Choroid plexus epithelial cell (primary cell): Measurements from ENCODE around the gene CMKLR1.

Experiments used
- DNase-seq: peaks from one replicate; pipeline ENCODE4 v3.0.0-alpha.2; 2010; ENCODE audit warnings: low read depth
- H3K4me3 ChIP-seq: 2 replicates; pipeline ENCODE4 v1.5.1; 2011; ENCODE audit warnings: low read depth, mild to moderate bottlenecking, control low read depth, low read length, moderate library complexity
- TF ChIP-seq, protein P1 (sequence below): conservative IDR thresholded peaks from 2 replicates; pipeline ENCODE4 v1.5.1; 2011; ENCODE audit warnings: low read depth, mild to moderate bottlenecking, control low read depth, inconsistent platforms, low read length, moderate library complexity

The CMKLR1 gene

DNA sequence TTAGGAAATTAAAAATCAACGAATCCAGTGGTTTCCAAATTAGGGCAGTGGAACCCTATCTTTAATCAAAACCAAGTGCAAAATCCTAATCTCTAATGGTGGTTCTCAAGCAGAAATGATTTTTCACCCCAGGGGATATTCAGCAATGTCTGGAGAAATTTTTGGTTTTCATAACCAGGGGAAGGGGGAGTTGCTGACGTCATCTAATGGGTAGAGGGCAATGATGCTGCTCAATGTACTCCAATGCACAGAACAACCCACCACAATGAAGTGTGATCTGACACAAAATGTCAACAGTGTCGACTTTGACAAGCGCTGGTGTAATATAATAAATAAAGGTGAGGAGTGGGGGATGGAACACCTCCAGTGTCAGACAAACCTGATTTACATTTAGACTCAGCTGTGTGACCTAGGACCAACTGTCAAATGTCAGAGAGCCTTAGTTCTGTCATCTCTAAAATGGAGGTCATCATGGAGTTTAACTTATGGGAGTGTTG, 81.5 kb downstream of the CMKLR1 start:
- DNase-seq: no peak
- TF ChIP-seq, protein P1, sequence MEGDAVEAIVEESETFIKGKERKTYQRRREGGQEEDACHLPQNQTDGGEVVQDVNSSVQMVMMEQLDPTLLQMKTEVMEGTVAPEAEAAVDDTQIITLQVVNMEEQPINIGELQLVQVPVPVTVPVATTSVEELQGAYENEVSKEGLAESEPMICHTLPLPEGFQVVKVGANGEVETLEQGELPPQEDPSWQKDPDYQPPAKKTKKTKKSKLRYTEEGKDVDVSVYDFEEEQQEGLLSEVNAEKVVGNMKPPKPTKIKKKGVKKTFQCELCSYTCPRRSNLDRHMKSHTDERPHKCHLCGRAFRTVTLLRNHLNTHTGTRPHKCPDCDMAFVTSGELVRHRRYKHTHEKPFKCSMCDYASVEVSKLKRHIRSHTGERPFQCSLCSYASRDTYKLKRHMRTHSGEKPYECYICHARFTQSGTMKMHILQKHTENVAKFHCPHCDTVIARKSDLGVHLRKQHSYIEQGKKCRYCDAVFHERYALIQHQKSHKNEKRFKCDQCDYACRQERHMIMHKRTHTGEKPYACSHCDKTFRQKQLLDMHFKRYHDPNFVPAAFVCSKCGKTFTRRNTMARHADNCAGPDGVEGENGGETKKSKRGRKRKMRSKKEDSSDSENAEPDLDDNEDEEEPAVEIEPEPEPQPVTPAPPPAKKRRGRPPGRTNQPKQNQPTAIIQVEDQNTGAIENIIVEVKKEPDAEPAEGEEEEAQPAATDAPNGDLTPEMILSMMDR: no peak
- H3K4me3 ChIP-seq: no peak overlapping the region

DNA sequence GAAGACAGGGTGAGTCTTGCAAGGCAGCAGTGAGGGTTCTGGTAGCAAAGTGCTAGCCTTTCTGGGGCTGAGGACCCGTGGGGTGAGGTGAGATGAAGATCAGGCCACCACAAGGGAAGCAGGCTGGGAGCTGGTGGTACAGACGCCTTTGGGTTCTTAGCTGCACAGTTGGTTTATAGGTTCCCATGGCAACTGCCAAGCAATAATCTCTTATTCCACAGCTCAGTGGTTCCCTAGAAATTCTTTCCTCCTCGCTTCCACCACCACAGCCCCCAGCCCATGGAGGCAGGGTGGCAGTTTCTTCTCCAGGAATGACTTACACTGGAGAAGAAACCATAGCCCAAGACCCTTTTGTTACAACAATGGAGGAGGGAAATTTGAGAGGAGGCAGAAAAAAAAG, 82.1 kb downstream of the CMKLR1 start:
- TF ChIP-seq, protein P1: no peak
- no peak overlapping the region for H3K4me3 ChIP-seq
- DNase-seq: no peak

DNA sequence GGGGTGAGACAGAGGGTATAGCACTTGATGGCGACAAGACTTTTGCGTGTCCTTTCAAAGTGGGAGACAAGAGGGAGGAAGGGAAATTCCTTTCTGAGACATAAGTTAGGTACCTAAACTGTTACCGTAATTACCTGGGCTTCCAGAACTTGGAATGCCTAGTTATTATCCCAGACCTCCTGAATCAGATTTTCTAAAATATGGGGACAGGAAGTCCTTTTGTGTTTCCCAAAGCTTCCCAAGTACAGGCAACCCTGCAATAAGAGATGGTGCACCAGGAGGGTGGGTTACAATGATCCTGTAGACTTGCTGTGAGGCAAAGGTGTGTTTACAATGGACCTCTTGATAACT, 83.9 kb downstream of the CMKLR1 start:
- TF ChIP-seq, protein P1: no peak
- no peak for DNase-seq
- H3K4me3 ChIP-seq: no peak overlapping the region

DNA sequence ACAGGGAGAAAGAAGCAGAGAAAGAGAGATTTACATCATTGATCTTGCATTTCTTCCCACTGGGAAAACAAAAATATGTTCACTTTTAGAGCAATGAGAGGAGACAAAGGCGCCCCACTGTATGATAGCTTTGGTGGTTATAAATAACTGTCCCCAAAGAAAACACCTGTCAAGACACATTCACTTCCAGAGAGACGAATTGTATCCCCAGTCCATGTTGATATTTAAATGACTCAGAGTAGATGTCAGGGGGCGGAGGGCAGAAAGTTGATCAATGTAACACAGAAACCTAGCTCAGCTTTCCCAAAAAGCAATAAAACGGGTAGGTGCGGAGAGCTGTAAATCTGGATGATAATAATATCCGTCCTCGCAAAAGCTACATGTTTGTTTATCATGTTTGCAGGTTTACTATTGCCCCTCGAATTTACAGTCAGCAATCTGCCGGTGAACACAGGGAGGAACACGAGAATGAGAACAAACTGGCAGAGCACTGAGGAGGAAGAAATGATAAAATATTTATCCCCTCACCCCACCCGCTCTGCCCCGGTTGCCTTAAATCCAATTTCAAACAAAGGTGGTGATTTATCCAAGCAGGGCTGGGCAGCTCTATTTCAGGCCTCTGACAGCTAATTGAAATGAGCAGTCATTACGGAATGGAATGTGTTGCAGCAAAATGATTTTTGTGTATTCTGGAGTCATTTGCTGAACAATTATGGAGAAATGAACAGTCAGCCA, 84.4 kb downstream of the CMKLR1 start:
- H3K4me3 ChIP-seq: no peak overlapping the region
- no peak for DNase-seq
- TF ChIP-seq, protein P1: no peak

DNA sequence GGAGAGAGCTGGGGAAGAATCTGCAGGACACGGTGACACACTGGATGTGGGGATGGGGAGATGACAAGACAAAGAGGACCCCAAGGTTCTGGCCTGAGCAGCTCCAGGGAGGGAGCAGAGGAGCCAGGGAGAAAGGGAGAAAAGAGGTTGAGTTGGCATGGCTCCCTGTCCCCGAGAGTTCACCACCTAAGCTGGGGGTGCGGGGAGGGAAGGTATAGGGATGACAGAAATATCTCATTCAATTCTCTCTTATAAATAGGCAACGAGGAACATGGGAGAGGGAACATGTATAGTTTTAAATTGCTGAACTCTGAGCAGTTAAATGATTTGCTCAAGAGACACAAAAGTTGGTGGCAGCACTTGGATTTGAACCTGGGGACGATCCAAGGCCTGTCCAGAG, 85.1 kb downstream of the CMKLR1 start:
- no peak overlapping the region for H3K4me3 ChIP-seq
- DNase-seq: no peak
- TF ChIP-seq, protein P1: no peak

DNA sequence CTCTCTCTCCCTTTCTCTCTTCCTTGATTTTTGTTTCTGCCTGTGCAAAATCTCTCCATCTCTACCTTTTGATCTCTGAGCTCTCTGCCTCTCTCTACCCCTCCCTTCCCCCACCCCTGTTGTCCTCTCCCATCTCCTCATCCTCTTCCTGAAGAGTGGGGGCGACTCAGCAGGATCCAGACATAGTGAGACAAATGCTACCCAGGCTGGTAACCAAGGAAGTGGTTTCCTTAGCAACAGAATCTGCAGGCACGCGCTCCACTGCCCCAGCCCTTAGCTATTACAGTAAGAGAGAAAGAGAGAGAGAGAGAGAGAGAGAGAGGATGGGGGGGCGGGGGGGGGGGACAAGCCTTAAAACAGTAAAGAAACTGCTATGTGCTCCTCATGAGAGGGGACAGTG, 85.6 kb downstream of the CMKLR1 start:
- H3K4me3 ChIP-seq: no peak overlapping the region
- peak; percentile 3 for DNase-seq
- TF ChIP-seq, protein P1: no peak

DNA sequence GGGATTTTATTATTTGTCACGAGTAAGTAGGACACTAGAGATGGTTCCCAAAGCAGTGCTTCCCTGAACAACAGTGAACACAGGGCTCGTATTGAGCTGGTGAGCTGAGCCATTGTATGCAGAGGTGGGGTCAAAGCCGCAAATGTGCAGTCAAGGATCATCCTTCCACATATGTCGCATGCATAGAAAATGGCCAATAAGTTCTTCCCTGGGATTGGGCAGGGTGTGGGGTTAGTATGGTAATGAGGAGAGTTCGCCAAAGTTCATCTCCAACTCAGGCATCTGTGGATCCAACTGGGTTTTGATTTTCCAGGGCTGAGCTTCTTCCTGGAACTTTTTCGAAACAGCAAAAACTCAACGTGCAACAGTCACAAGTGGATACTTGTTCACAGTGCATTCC, 86.6 kb downstream of the CMKLR1 start:
- TF ChIP-seq, protein P1: no peak
- no peak for DNase-seq
- no peak overlapping the region for H3K4me3 ChIP-seq
